Ovary (tissue), 9 donors: ENCODE data around the gene SMCHD1. TPM values are rescaled to one million over a fixed set of nuclear protein-coding genes. Genes with fewer than 3 reads are reported as not detected.
"Not testable (repeated sequence)": the region's sequence is repeated elsewhere in the genome, so short reads cannot be mapped to it uniquely, and the experiment has no call there.

Experiments used
- DNase-seq, 5 donors: peaks; one replicate each; pipeline ENCODE4 v3.0.0-alpha.2; 2019 to 2020
- H3K27ac ChIP-seq, 2 donors: fragments of 200-600 bp; one replicate each; pipeline versions ENCODE4 v1.5.1 to v1.8.0; 2019 to 2022
- H3K27me3 ChIP-seq: fragments of 200-600 bp; one replicate; pipeline ENCODE4 v1.8.0; 2022
- H3K36me3 ChIP-seq: fragments of 200-600 bp; sonication (generic); one replicate; pipeline ENCODE4 v1.5.1; 2019
- H3K4me1 ChIP-seq: one replicate; pipeline ENCODE4 v1.8.1; 2013; ENCODE audit warnings: mild to moderate bottlenecking, moderate library complexity; ENCODE audit not compliant: insufficient read depth
- H3K4me3 ChIP-seq: fragments of 200-600 bp; sonication (generic); one replicate; pipeline ENCODE4 v1.5.1; 2017
- H3K9me3 ChIP-seq, 2 donors: fragments of 200-600 bp in 1 of 2; sonication (generic) in 1 of 2; one replicate each; pipeline versions ENCODE4 v1.5.1 to v1.8.1; 2013 to 2019; ENCODE audit warnings: mild to moderate bottlenecking in 1 of 2, moderate library complexity in 1 of 2
- EP300 ChIP-seq: sonication (generic); formaldehyde crosslinking; IDR thresholded peaks from one replicate; pipeline ENCODE4 v1.6.1; 2017; ENCODE audit warnings: antibody characterized with exemption
- POLR2A ChIP-seq: fragments of 450-650 bp; IDR thresholded peaks from one replicate; pipeline ENCODE4 v1.6.1; 2017; ENCODE audit warnings: antibody characterized with exemption, mild to moderate bottlenecking, moderate library complexity
- WGBS, 3 donors: extraction: QIAGEN DNeasy Blood & Tissue Kit in 1 of 3; methylation state at CpG; one replicate each; pipeline versions ENCODE4 v1.1.5 to v1.1.7; 2013 to 2017; 5-methylcytosine and 5-hydroxymethylcytosine counted together
- intact Hi-C, 4 donors: fragments of 100-400 bp; cut with DNase I; formaldehyde crosslinking; loops; one replicate each; pipeline versions ENCODE4 v1.11.0 to v1.15.1; 2022 to 2023
- polyA plus RNA-seq, 2 donors: library from polyadenylated mRNA; stranded (reverse); fragments of 200-250 nt in 1 of 2; fragments of 350-450 nt in 1 of 2; fragmentation: Illumina TruSeq in 1 of 2; extraction: RNeasy Lipid Tissue Mini Kit (QIAGEN cat#74804) in 1 of 2; gene quantifications; one replicate each; pipeline ENCODE4 v1.2.3, GENCODE V29; 2013 to 2014
- total RNA-seq, 7 donors: library from RNA; depleted of rRNA in 2 of 7; stranded (reverse); fragments of >200 nt in 2 of 7; fragmentation: NEBNext Ultra II Directional in 3 of 7; extraction: Animal tissue kit (Norgen Biotek cat#: 25700) in 3 of 7; gene quantifications; one replicate each; pipeline versions ENCODE4 v1.1.0 to v1.2.4, GENCODE V29; 2016 to 2023
- TF ChIP-seq, protein P1 (sequence below), 3 donors: fragments of 450-650 bp in 2 of 3; fragments of 200-600 bp in 1 of 3; IDR thresholded peaks; one replicate each; pipeline versions ENCODE4 v1.5.1 to v1.8.0; 2016 to 2022; ENCODE audit warnings: antibody characterized with exemption in 3 of 3, mild to moderate bottlenecking in 1 of 3
- donor health status: DM: no; HTN: no; CAD: no; lungs with moderate emphysema.
- donor health status: DM: no; HTN: no; CAD: no.
- donor health status: Bipolar disorder and iron deficiency.
- donor health status: DM: yes; HTN: yes; CAD: no.
- donor health status: DM: no; HTN: no; CAD: no.
- donor health status: DM: yes; HTN: yes; CAD: no.

The SMCHD1 gene
- total and polyA plus RNA-seq, 9 donors = 15.6 to 82.7 (median 50.9) TPM

DNA sequence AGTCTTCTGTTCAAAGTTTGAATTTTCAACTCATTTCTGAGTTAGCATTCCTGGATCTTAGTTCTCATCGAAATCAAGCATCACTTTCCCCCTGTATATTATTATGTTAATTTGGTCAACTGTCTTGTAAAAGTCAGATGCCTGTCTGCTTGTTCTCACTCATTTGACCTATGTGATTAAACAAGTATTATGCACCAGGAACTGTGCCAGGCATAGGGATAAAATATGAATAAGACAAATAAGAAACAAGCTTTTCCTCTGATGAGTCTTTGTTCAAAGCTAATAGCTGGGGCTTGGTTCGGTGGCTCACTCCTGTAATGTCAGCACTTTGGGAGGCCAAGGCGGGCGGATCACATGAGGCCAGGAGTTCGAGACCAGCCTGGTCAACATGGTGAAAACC is 171.5 kb downstream of the SMCHD1 start:
- H3K4me3 ChIP-seq = no peak overlapping the region
- H3K36me3 ChIP-seq = no peaks in the 10 kb centered on the region
- H3K4me1 ChIP-seq = no peaks in the 10 kb centered on the region
- intact Hi-C loops = no loop called here
- H3K27ac ChIP-seq = no peak overlapping the region
- no peak for TF ChIP-seq POLR2A
- TF ChIP-seq, protein P1, sequence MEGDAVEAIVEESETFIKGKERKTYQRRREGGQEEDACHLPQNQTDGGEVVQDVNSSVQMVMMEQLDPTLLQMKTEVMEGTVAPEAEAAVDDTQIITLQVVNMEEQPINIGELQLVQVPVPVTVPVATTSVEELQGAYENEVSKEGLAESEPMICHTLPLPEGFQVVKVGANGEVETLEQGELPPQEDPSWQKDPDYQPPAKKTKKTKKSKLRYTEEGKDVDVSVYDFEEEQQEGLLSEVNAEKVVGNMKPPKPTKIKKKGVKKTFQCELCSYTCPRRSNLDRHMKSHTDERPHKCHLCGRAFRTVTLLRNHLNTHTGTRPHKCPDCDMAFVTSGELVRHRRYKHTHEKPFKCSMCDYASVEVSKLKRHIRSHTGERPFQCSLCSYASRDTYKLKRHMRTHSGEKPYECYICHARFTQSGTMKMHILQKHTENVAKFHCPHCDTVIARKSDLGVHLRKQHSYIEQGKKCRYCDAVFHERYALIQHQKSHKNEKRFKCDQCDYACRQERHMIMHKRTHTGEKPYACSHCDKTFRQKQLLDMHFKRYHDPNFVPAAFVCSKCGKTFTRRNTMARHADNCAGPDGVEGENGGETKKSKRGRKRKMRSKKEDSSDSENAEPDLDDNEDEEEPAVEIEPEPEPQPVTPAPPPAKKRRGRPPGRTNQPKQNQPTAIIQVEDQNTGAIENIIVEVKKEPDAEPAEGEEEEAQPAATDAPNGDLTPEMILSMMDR (IDR thresholded peaks at IDR 0.05) = no peak
- TF ChIP-seq EP300 = no peak
- 63 to 73% (median 66%) methylated on average over 5 of the region's 5 CpGs for WGBS, 3 donors
- no peak for DNase-seq
- no peaks in the 10 kb centered on the region for H3K27me3 ChIP-seq
- H3K9me3 ChIP-seq = no peaks in the 10 kb centered on the region

DNA sequence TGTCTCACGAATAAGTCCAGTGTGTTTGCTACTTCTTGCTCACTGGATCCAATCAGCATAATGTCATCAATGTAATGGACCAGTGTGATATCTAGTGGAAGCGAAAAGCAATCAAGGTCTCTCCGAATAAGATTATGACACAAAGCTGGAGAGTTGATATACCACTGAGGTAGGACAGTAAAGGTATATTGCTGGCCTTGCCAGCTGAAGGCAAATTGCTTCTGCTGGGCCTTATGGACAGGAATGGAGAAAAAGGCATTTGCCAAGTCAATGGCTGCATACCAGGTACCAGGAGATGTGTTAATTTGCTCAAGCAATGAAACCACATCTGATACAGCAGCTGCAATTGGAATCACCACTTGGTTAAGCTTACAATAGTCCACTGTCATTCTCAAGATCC is 180.6 kb downstream of the SMCHD1 start:
- H3K27ac ChIP-seq, H3K4me3 ChIP-seq, H3K36me3 ChIP-seq, H3K27me3 ChIP-seq, intact Hi-C loops, H3K4me1 ChIP-seq, DNase-seq: not testable (repeated sequence)
- WGBS, 3 donors = 95 to 97% (median 96%) methylated on average over 3 of the region's 3 CpGs
- H3K9me3 ChIP-seq = peaks cover 0 to 10% of the 10 kb centered on the region in 2 donors

DNA sequence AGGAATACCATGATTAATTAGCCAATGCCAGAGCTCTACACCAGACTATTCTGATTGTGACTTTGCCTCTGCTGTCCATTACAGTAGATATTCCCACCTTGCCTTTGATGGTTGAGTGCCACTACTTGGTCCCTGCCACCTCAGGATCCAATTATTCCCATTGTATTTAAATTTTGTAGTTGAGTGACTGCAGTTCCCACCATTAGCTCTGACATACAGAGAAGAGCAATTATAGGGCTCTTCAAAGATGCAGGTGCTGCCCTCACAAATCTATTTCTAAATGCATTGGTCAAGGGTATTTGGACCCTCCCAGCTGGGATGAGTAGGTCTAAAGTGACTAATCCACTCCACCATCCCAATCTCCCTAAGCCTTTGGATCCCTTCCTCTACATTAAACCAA is 181.8 kb downstream of the SMCHD1 start:
- peaks cover 0 to 10% of the 10 kb centered on the region in 2 donors for H3K9me3 ChIP-seq
- H3K36me3 ChIP-seq, intact Hi-C loops, H3K27ac ChIP-seq, DNase-seq, H3K4me1 ChIP-seq, H3K27me3 ChIP-seq, H3K4me3 ChIP-seq: not testable (repeated sequence)

DNA sequence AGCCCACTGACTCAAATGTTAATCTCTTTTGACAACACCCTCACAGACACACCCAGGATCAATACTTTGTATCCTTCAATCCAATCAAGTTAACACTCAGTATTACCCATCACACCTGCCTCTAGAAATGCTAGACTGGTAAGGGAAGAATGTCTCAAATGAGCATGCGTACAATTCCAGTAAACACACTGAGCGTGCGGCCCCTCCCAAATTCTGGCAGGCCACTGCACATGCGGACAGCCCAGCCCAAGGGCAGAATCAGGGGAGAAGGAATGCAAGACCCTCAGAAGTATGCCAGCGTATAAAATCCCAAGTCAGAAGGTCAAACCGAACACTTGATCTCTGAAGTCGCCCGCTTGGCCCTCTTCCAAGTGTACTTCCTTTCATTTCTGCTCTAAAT is 183.7 kb downstream of the SMCHD1 start:
- H3K36me3 ChIP-seq = no peaks in the 10 kb centered on the region
- 75 to 85% (median 81%) methylated on average over 8 of the region's 8 CpGs for WGBS, 3 donors
- H3K4me1 ChIP-seq = no peaks in the 10 kb centered on the region
- H3K27ac ChIP-seq = no peak overlapping the region
- TF ChIP-seq, protein P1 (IDR thresholded peaks at IDR 0.05) = no peak
- TF ChIP-seq POLR2A (no peak), EP300 (no peak)
- H3K9me3 ChIP-seq = peaks cover 0 to 10% of the 10 kb centered on the region in 2 donors
- intact Hi-C loops = no loop called here
- DNase-seq = no peak
- H3K4me3 ChIP-seq = no peak overlapping the region
- H3K27me3 ChIP-seq = no peaks in the 10 kb centered on the region

DNA sequence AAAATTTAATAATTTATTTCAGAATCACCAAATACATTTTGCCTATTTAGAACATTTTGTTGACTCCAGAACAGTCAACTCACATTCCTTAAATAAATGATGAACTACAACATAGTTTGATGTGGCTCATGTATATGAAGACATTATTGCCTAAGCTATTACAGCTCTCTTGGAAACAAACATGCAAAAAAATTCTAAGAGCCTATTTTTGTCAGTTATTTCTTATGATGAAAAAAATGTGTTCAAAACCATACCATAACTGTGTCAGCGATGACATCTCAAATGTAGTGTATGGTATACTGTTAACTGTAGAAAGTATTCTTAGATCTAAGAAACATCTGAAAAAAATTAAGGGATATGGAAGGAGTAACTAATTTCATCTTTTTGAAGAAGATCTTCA is 185.0 kb downstream of the SMCHD1 start:
- Histone ChIP-seq H3K27ac (no peak overlapping the region), H3K27me3 (no peaks in the 10 kb centered on the region), H3K4me3 (no peak overlapping the region), H3K4me1 (no peaks in the 10 kb centered on the region), H3K36me3 (no peaks in the 10 kb centered on the region), H3K9me3 (peaks cover 0 to 10% of the 10 kb centered on the region in 2 donors)
- intact Hi-C loops = no loop called here
- TF ChIP-seq POLR2A = no peak
- no peak for TF ChIP-seq EP300
- TF ChIP-seq, protein P1 (IDR thresholded peaks at IDR 0.05) = no peak
- DNase-seq = no peak
- 95 to 100% (median 98%) methylated on average over 1 of the region's 1 CpG for WGBS, 3 donors

DNA sequence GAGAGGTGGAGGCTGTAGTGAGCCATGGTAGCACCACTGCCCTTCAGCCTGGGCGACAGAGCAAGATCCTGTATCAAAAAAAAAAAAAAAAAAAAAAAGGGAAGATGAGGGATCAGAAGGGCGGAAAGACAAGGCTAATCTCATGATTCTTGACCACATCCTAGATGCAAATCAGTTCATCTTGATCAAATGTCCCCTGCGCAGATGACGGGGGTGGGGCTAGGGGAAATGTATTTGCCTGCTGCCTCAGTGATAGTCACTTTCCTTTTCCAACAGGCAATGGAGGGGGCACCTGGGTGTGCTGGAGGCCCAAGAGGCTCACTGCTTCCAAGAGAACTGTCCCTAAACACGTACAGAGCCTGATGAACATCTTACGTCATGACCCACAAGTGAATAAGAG is 187.6 kb downstream of the SMCHD1 start:
- Histone ChIP-seq H3K36me3 (no peaks in the 10 kb centered on the region), H3K4me3 (no peak overlapping the region), H3K27ac (no peak overlapping the region), H3K27me3 (no peaks in the 10 kb centered on the region), H3K4me1 (peaks cover 4% of the 10 kb centered on the region), H3K9me3 (no peaks in the 10 kb centered on the region)
- TF ChIP-seq POLR2A (no peak), EP300 (no peak)
- TF ChIP-seq, protein P1 (IDR thresholded peaks at IDR 0.05) = no peak
- WGBS, 3 donors = 86 to 92% (median 90%) methylated on average over 6 of the region's 6 CpGs
- no peak for DNase-seq
- intact Hi-C loops = no loop called here
